Stimulated activated CD4-positive, alpha-beta T cell treated with anti-CD3 and anti-CD28 coated beads, Interleukin-1b, Interleukin-23, amount 100 ng/mL, for 24 hours (primary cell): ENCODE measurements around the gene GPR183.
A peak's percentile ranks its signal among the peaks of the same experiment; 100 is the strongest.

Experiments used
- DNase-seq, 4 experiments: peaks; one replicate each; pipeline ENCODE4 v3.0.0-alpha.2; 2020; ENCODE audit warnings: low read depth in 4 of 4, low spot score in 1 of 4

Gene GPR183

GRCh38 chr13:99339736-99340397, 32.7 kb upstream of the GPR183 start:
- no peak for DNase-seq

- DNase-seq, result no peak
These were observed 32.1 kb upstream of the GPR183 start for GRCh38 chr13:99339230-99339721.

- no peak for DNase-seq
These were observed 28.4 kb upstream of the GPR183 start for GRCh38 chr13:99335603-99336002.

- no peak for DNase-seq
These were observed 27.9 kb upstream of the GPR183 start for GRCh38 chr13:99335087-99335486.

GRCh38 chr13:99334221-99334620, 27.0 kb upstream of the GPR183 start:
- DNase-seq, result no peak

GRCh38 chr13:99332456-99332855, 25.3 kb upstream of the GPR183 start:
- DNase-seq, result no peak

- no peak for DNase-seq
These were observed 24.7 kb upstream of the GPR183 start for GRCh38 chr13:99331881-99332293.

- no peak for DNase-seq
These were observed 23.7 kb upstream of the GPR183 start for GRCh38 chr13:99330942-99331341.

- DNase-seq, result no peak
These were observed 22.3 kb upstream of the GPR183 start for GRCh38 chr13:99329477-99329876.

GRCh38 chr13:99327761-99328160, 20.6 kb upstream of the GPR183 start:
- no peak for DNase-seq

- no peak for DNase-seq
These were observed 19.9 kb upstream of the GPR183 start for GRCh38 chr13:99327126-99327525.

GRCh38 chr13:99326012-99326411, 18.8 kb upstream of the GPR183 start:
- no peak for DNase-seq

GRCh38 chr13:99323488-99323887, 16.3 kb upstream of the GPR183 start:
- DNase-seq, result no peak

GRCh38 chr13:99322297-99323103, 15.3 kb upstream of the GPR183 start:
- DNase-seq, result no peak

GRCh38 chr13:99321709-99322108, 14.5 kb upstream of the GPR183 start:
- DNase-seq, result no peak

- DNase-seq, result no peak
These were observed 13.7 kb upstream of the GPR183 start for GRCh38 chr13:99320693-99321481.

GRCh38 chr13:99316657-99317256, 9.6 kb upstream of the GPR183 start:
- no peak for DNase-seq

GRCh38 chr13:99316224-99316623, 9.0 kb upstream of the GPR183 start:
- DNase-seq, result no peak

- DNase-seq, result no peak
These were observed 8.0 kb upstream of the GPR183 start for GRCh38 chr13:99315186-99315585.

GRCh38 chr13:99314640-99315176, 7.5 kb upstream of the GPR183 start:
- DNase-seq, result peak in 2 of 4 experiments; percentile 54 to 71

GRCh38 chr13:99313941-99314340, 6.7 kb upstream of the GPR183 start:
- no peak for DNase-seq
